HG03175 (cell line): ENCODE results near the gene CYCS.
"Not testable (repeated sequence)": the region's sequence is repeated elsewhere in the genome, so short reads cannot be mapped to it uniquely, and the experiment has no call there.

Source experiments
- ATAC-seq: cut with Tn5 transposase; IDR thresholded peaks from one replicate; pipeline ENCODE4 v1.9.1; 2021; ENCODE audit warnings: mild to moderate bottlenecking, moderate library complexity; ENCODE audit not compliant: unreplicated experiment

CYCS gene

GRCh38 chr7:25118048-25118753 is 6.9 kb downstream of the CYCS start:
- peak; percentile 34 for ATAC-seq

GRCh38 chr7:25117226-25118047 is 7.6 kb downstream of the CYCS start:
- peak; percentile 90 for ATAC-seq

- no peak for ATAC-seq
These were observed 8.4 kb downstream of the CYCS start for GRCh38 chr7:25116621-25117020.

GRCh38 chr7:25110514-25110913 is 14.5 kb downstream of the CYCS start:
- not testable (repeated sequence) for ATAC-seq

GRCh38 chr7:25109276-25109675 is 15.8 kb downstream of the CYCS start:
- ATAC-seq: no peak

GRCh38 chr7:25105911-25106310 is 19.1 kb downstream of the CYCS start:
- ATAC-seq: no peak

- no peak for ATAC-seq
These were observed 21.3 kb downstream of the CYCS start for GRCh38 chr7:25103773-25104172.

GRCh38 chr7:25101817-25102216 is 23.2 kb downstream of the CYCS start:
- ATAC-seq: no peak

GRCh38 chr7:25098096-25099046 is 26.7 kb downstream of the CYCS start:
- peak; percentile 76 for ATAC-seq

- no peak for ATAC-seq
These were observed 29.3 kb downstream of the CYCS start for GRCh38 chr7:25095516-25096345.

- peak; percentile 86 for ATAC-seq
These were observed 31.7 kb downstream of the CYCS start for GRCh38 chr7:25093268-25093826.

- ATAC-seq: no peak
These were observed 33.3 kb downstream of the CYCS start for GRCh38 chr7:25091779-25092178.

- ATAC-seq: no peak
These were observed 33.9 kb downstream of the CYCS start for GRCh38 chr7:25091176-25091575.

- no peak for ATAC-seq
These were observed 34.7 kb downstream of the CYCS start for GRCh38 chr7:25090374-25090773.

- peak; percentile 99 for ATAC-seq
These were observed 37.2 kb downstream of the CYCS start for GRCh38 chr7:25087855-25088254.

- ATAC-seq: no peak
These were observed 40.2 kb downstream of the CYCS start for GRCh38 chr7:25084821-25085220.

GRCh38 chr7:25083201-25083600 is 41.9 kb downstream of the CYCS start:
- ATAC-seq: no peak

- not testable (repeated sequence) for ATAC-seq
These were observed 43.0 kb downstream of the CYCS start for GRCh38 chr7:25082041-25082440.

- no peak for ATAC-seq
These were observed 48.0 kb downstream of the CYCS start for GRCh38 chr7:25077096-25077495.

GRCh38 chr7:25075459-25075858 is 49.6 kb downstream of the CYCS start:
- no peak for ATAC-seq
